OCI-LY7 (cell line): ENCODE measurements around the gene MID1.

Source experiments
- EZH2phosphoT487 ChIP-seq: fragments of 200-600 bp; sonication (generic); IDR thresholded peaks from 2 replicates; pipeline ENCODE4 v1.6.1; 2018; ENCODE audit warnings: low read depth, borderline replicate concordance, mild to moderate bottlenecking, mixed run types, antibody characterized with exemption, low read length, moderate library complexity, mixed read lengths
- TF ChIP-seq, protein P1 (sequence below): fragments of 200-600 bp; sonication (generic); conservative IDR thresholded peaks from 2 replicates; pipeline ENCODE4 v1.5.1; 2014; ENCODE audit warnings: mild to moderate bottlenecking, antibody characterized with exemption, low read length, moderate library complexity, mixed read lengths

DNA sequence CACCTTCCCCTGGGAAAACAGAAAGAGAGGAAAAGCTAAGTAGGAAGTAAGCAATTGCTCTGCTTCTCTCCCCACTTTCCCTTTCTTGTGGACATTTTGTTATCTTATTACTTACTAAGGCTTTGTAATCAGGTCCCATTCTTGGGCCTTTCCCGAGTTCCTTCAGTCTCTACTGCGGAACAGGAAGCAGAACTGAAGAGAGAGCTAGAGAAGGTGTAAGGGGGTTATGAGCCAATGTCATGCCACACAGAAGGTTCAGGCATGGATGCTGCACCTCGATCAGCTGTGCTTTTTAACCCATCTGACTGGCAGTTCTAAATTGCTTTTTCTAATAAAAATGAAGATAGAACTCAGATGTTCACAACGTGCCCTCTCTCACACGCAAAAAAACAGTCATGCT, 83.6 kb downstream of the MID1 start:
- TF ChIP-seq, protein P1, sequence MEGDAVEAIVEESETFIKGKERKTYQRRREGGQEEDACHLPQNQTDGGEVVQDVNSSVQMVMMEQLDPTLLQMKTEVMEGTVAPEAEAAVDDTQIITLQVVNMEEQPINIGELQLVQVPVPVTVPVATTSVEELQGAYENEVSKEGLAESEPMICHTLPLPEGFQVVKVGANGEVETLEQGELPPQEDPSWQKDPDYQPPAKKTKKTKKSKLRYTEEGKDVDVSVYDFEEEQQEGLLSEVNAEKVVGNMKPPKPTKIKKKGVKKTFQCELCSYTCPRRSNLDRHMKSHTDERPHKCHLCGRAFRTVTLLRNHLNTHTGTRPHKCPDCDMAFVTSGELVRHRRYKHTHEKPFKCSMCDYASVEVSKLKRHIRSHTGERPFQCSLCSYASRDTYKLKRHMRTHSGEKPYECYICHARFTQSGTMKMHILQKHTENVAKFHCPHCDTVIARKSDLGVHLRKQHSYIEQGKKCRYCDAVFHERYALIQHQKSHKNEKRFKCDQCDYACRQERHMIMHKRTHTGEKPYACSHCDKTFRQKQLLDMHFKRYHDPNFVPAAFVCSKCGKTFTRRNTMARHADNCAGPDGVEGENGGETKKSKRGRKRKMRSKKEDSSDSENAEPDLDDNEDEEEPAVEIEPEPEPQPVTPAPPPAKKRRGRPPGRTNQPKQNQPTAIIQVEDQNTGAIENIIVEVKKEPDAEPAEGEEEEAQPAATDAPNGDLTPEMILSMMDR: no peak
- TF ChIP-seq EZH2phosphoT487: no peak
